Activated CD8-positive, alpha-beta memory T cell treated with anti-CD3 and anti-CD28 coated beads, Interleukin-2, amount 50 U/mL, for 1 hour (primary cell): ENCODE results near the gene NFATC1.

Experiments used
- DNase-seq: peaks from one replicate; pipeline ENCODE4 v3.0.0-alpha.2; 2020; ENCODE audit errors: extremely low read depth

NFATC1 gene

DNA sequence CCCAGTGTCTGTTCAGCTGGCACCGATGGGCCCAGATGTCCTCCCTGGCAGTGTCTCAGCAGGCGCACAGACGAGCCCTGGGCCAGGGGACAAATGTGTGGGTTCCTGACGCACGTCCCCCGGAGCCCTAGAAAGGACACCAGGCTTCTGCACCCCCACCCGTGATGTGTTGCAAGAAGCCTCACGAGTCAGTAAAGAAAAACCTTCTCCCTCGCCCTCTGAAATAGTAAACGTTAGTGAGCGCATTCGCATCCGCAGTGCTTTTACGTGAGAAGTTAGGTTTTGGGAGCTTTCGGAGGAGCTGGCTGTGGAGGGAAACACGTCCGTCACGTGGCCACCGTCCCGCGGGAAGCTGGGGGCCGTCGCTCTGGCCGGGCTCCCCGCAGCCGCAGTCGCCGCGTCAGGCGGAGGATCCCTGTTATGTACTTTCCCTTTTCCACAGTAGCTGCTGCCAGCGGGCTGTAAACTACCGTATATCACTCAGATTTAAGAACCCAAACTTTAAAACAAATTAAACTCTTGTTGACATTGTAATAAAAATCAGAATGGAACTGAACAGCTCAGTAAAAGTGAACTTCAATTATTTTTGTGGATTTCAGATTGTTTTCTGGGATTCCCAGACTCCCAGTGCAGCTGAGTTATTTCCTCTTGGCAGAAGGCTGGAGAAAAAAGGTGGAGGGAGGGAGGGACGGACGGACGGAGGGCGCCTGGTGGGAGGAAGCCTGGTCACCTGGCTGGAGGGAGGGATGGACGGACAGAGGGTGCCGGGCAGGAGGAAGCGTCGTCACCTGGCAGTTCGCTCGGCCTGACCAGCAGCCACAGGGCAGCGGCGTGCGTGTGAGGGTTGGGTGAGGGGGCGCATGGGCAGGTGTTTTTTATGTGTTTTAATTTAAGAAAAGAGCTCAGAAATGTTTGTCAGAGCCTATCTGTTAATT is 112.1 kb downstream of the NFATC1 start:
- DNase-seq: no peak

DNA sequence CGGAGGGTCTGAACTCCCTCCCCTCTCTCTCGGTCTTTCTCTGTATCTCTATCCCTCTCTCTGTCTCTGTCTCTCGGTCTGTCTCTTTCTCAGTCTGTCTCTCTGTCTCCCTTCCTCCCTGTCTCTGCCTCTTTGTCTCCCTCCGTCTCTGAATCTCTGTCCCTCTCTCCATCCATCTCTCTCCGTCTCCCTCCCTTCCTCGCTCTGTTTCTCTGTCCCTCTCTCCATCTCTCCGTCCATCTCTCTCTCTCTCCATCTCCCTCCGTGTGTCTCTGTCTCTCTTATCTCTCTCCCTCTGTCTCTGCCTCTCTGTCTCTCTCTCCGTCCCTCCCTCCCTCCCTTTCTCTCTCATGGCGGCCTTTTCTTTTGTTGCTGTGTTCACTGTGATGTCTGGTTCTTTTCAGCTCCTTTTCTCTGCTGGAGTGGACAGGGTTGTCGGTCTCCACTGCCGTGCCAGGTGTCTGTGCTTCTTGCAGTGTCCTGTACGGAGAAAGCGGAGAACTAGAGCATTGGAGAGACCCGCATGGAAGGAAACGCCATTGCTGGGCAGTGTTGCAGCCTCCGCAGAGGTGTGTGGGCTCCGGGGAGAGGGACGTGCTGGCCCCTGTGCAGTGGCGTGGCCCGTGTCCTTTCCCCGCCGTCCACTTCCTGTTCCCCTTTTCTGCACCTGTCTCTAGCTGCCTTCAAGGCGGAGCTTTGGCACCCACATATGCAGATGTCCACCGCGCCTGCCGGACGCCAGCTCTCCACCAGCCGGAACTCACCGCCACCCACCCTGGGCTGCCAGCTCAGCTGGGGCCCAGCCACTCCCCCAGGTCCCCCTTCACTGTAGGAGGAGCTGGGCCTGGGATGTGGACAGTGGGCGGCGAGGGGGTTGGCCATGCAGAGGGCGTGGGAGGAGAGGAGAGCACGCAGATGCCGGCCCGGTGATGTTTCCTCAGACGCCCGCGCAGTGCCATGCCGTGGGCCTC is 113.1 kb downstream of the NFATC1 start:
- DNase-seq: no peak

DNA sequence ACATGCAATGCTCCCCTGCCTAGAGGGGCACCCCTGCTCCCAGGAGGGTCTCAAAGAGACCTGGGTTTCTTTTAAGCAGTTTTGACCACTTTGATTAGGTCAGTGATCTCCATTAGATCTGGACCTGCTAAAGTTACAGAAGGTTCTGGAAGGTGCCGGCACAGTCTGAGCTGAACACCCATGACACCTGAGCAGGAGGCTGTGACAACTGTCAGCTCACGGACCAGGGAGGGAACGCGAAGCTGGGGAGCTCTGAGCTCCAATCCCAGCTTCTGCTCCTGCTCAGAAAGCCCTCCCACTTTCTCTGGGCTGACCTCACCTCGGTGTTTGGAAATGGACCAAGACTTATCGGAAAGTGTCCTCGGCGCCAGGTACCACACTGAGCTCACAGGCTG is 113.8 kb downstream of the NFATC1 start:
- DNase-seq: no peak

DNA sequence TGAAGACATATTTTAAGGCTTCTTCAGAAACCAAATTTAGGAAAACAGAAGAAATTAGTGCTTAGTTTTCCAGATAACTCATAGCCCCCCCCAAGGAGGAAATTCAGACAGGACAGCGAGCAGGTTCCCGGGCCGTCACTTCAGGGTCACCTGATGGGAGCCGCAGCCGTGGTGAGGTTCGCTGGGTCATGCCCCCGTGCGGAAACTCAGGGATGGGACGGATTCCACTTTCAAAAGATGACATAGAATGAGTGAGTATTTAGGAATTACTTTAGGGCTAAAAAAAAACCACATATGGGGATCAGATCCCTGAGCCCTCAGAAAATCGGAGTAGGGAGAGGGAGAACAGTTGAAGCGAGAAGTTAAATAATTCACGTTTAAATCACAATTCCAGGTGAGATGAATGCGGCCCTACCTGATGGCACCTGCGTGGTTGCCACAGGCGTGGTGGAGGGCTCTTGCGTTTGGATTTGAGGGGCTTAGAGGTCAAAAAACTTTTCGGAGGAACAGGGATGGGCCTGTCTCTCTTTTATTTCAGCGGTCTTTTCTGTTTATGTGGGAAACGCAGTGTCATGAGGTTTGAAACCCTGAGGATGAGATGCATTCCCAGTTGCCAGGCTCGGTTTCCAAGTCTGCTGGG is 114.4 kb downstream of the NFATC1 start:
- no peak for DNase-seq

DNA sequence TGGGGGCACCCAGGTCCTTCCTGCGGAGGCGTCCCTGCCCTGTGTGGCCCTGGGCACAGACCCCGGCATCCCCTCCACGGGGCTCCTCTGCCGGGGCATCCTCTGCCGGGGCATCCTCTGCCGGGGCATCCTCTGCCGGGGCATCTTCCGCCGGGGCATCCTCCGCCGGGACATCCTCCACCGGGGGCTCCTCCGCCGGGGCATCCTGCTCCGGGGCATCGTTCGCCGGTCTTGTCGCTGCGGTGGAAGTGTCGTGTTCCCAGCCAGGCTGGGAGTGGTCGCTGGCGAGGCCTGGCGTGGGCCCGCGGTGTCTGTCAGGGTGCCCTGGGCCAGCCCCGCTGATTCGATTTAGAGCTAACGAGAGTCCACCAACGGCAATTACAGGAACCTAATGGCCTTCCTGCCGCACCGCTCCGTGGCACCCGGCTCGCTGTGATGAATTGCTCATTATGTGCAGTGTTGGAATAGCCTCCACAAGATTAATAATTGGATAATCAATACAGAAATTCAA is 115.1 kb downstream of the NFATC1 start:
- no peak for DNase-seq

DNA sequence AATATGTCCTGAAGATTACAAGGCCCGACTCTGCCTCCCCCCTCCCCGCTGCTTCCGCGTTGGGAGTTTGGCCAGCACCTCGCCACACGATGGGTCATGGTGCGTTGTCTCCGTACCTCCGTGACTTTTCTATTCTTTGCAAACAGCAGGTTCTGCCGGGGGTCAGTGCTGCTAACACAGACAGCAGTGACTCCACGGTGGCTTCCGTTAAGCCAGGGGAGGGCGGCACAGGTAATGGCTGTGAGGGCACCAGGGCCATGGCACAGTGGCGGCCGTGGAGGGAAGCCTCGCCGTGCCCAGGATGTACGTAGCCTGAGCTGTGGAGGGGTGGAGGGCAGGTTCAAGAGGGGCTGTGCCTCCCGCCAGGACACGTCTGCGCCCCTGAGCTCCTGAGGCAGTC is 115.5 kb downstream of the NFATC1 start:
- no peak for DNase-seq

DNA sequence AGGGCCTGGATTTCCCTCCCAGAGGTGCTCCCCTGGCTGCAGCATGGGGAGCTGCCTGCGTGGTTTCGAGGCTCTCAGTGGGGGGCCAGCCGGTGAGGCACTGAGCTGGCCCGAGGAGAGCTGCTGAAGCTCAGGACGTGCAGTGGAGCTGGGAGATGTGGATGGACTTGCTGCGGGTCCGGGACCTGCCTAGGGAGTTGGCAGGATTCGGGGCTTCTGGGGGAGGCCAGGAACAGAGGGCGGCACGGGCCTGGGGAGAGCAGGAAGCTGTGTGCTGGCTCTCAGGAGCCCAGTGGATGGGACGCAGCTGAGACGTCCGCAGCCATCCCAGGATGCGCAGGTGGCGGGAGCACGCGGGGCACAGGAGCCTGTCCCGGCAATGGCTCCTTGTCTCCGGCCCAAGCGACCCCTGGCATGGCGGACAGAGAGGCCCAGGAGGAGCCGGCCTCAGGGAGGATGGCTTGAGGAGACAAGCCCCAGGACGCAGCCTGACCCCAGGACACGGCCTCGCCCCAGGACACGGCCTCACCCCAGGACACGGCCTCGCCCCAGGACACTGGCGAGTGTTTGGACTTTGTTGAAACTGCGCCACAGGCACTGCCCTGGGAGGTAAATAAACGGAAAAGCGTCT is 116.1 kb downstream of the NFATC1 start:
- DNase-seq: no peak

DNA sequence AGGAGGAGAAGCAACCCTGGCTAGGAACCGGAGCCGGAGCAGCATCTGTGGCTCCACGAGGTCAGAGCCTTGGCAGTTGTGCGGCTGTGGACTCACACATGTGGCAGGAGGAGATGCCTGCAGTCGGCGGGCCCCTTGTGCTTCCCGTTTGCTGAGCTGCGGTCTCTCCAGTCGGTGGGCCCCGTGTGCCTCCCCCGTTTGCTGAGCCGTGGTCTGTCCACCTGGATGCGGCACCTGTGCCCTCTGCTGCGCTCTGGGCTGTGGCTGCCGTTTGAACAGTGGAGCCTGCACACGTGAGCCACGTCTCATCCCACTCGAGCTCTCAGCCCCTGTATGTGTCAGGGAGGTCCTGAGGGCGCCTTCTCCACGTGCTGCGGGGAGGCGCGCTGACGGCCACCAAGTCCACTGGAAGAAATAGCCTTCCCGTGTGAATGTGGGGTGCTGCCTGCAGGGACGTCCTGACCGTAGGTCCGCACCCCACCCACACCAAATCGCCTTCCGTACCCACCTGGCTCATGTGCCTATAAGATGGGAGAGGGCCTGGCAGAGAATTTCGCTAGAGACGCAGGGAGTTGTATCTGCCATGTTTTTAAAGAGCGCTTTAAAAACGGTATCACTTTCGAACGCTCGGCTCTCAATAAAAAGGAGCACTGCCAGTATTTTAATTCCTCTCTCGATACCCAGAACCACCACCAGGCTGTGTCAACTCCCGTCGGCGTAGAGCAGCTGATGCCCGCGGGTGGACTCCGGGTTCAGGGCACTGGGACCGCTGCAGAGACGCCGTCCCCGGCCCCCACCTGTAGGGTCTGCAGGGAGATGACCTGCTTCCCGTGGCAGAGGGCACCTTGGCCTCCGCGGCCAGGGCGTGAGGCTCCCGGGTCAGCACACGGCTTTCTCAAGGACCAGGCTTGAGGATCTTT is 117.0 kb downstream of the NFATC1 start:
- no peak for DNase-seq

DNA sequence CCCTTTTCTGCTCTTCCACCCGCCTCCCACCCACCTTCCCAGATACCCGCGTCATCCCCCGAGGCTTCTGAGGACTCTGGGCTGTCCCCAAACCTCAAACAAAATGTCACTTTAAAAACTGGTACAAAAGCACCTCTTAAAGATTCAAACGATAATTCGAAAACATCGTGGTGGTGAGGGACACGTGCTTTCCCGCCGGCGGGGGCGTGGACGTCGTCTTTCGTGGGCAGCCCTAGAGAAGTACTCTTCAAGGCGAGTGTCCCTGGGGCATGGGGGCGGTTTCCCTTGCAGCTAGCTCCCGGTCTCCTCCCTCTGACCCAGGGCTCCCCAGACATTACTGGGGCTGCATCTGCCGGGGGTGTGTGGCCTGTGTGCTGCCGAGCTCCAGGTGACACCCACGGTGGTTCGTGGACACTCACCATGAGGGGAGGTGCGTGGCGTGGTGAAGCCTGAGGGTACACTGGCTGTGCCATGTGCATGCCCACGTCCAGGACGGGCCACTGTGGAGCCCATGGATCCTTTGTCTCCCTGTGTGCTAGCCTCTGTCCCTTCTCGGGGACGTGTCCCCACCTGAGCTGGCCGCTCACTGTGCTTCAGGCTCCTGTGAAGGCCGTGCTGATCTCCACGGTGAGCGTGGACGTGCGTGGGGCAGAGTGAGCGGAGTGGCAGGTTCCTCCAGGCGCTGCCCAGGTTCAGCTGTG is 117.8 kb downstream of the NFATC1 start:
- no peak for DNase-seq

DNA sequence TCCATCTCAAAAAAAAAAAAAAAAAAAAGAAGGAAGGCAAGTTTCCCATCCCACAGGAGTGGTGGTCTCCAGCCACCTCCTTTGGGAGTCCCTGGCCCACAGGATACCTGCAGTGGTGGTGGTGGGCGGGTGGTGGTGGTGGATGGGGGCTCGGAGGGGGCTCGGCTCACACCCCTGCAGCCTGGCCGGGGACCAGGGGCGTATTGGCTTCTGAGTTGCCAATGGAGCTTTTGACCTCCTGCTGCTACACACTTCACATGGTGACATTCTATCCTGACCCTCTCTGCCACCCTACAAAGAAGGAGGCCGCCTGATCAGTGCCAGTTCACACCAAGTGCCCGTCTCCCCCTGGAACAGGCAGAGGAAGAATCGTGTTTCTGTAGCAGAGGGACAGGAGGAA is 119.6 kb downstream of the NFATC1 start:
- no peak for DNase-seq

DNA sequence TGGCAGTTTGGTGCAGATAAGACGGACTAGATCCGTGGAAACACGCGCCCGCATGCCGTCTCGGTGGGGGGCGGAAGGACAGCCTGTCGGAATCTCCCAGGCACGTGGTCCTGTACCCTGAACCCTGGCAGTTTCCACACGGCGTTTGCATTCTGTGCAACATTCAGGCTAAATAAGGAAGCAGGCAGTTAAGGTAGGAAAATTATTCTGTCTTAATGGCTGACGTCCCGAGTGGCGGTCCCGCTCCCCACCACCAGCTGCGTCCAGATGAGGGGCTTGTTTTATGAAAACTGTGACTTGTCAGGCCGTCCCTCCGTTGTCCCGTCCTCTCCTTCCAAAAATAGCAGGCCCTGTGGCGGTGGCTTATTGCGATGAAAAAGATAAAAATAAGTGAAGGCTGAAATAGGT is 120.2 kb downstream of the NFATC1 start:
- DNase-seq: no peak

DNA sequence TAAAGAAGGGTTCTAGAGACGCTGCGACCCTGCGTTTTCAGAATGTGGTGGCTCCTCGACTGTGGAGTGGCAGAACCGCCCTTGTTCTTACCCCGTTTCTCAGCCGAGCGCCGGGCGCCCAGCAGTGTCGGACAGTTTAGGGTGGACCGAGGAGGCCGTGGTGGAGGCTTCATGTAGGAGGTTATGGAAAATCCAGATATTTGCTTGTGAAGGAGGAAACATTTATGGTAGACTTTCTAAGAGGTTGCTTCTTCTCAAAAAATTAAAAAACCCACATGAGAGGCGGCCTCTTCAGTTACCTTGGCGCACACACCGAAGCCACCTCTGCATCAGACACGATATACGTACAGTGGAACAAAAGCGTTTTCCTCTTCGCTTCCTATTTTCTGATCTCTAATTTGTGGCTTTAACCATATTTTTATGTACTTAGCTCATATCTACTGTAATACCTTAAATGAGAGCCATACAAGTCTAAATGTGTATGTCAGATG is 120.8 kb downstream of the NFATC1 start:
- no peak for DNase-seq

DNA sequence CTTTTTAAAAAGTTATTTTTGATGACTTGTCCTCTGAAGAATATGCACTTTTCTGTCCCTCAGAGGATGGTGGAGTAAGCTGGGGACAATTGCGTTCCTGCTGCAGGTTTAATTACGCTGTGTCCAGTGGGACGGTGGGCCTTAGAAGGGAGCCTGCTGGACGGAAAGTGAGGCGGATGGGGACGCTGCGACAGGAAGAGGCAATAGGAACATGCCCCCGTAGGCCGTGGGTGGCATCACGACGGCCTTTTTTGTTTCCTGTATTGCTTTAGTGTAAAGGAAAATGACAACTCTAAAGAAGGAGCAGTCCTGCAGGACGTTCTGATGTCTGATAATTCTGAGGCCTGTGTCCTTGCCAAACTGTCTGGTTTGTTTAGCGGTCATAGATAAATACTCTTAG is 121.6 kb downstream of the NFATC1 start:
- no peak for DNase-seq

DNA sequence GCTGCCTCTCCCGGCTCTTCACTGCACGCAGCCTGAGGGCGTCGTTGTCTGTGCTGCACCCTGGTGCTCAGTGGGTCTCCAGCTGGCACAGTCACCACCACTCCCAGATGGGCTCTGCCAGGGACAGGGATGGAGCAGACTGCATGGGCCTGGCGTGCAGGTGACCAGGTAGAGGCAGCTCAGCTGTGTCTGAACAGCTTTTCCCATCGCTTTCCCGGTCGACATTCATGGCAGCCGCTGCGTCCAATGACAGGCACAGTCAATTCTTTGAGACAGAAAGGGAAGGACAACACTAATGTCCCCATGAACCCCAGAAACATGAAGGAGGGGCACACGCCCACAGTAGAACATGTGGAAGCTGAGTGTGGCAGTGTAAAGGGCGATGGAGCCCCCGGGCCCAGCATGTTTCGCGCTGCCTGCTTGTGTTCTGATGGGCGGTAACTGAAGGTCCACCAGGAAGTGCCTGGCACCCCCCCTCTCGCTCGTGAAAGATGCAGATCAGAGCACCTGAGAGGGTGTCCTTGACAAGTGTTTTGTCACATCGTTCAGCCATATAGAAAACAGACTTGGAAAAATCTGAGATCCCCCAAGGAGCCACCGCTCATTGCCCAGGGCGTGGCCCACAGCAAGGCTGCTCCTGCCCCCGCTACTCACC is 122.4 kb downstream of the NFATC1 start:
- no peak for DNase-seq

DNA sequence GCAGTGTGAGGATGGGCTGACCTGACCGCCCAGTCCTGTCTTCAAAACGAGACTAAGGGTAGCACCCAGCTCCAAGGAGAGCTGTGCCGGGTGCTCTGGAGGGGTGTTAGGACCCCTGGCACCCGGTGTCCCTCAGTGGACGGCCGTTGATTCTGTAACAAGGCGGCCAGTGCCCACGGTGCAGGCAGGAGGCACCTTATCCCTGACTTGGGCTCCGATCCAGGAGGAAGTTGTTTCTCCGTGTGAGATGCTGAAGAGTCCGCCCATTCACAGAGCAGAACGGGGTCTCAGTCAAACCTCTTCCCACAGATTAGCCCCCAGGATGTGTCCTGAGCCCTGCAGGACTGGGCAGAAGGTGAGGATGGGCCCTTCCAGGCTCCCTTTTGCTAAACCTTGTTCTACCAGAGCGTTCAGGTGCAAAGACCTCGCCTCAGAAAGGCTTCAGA is 123.0 kb downstream of the NFATC1 start:
- DNase-seq: no peak

DNA sequence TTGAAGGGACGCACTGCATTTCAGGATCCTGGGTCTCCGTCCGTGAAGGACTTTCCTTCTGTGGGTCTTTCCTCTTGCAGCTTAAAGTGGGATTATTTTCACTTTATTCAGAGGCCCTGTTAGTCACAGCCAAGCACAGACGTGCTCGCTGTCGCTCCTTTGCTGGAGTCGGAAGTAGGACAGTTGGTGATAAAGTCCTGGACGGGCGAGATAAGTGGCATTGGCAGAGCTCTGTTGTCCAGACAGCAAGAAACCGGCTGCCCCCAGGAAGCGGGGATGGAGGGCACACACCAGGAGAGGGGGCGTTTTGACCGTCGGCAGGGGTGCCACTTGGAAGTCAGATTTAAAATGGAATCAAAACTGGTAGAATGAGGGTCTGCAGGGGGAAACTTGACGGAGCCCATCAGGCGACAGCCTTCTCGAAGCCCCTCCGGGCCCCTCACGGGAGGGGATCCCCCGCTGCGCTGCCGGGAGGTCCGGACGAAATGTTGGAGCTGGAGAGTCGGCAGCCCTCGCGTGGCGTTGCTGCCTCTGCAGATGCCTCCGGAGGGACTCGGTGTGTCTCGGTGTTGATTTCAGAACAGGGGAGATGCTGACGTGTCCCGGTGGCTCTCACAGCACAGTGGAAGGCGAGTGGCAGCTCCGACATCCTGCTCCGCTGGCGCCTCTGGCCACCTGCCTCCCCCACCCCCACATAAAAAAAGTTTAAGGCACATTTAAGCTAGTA is 124.2 kb downstream of the NFATC1 start:
- no peak for DNase-seq

DNA sequence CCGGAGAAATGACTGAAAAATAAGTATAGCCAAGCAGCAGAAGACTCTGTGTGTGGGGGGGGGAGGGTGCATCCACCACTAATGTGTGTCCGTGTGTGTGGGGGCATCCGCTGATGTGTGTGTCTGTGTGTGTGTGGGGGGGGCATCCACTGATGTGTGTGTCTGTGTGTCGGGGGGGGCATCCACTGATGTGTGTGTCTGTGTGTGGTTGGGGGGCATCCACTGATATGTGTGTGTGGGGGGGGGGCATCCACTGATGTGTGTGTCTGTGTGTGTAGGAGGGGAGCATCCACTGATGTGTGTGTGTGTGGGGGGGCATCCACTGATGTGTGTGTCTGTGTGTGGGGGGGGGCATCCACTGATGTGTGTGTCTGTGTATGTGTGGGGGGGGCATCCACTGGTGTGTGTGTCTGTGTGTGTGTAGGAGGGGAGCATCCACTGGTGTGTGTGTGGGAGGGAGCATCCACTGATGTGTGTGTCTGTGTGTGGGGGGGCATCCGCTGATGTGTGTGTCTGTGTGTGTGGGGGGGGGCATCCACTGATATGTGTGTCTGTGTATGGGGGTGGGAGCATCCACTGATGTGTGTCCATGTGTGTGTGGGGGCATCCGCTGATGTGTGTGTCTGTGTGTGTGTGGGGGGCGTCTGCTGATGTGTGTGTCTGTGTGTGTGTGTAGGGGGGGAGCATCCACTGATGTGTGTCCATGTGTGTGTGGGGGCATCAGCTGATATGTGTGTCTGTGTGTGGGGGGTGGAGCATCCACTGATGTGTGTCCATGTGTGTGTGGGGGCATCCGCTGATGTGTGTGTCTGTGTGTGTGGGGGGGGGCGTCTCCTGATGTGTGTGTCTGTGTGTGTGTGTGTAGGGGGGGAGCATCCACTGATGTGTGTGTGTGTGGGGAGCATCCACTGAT is 125.0 kb downstream of the NFATC1 start:
- DNase-seq: no peak
